ENCODE data around the gene DNAJC15. TPM values are rescaled to one million over a fixed set of nuclear protein-coding genes. Genes with fewer than 3 reads are reported as not detected.

DNAJC15 gene
- total and polyA plus RNA-seq, 2 experiments from 2014 or later = 1.0 to 5.2 TPM

DNA sequence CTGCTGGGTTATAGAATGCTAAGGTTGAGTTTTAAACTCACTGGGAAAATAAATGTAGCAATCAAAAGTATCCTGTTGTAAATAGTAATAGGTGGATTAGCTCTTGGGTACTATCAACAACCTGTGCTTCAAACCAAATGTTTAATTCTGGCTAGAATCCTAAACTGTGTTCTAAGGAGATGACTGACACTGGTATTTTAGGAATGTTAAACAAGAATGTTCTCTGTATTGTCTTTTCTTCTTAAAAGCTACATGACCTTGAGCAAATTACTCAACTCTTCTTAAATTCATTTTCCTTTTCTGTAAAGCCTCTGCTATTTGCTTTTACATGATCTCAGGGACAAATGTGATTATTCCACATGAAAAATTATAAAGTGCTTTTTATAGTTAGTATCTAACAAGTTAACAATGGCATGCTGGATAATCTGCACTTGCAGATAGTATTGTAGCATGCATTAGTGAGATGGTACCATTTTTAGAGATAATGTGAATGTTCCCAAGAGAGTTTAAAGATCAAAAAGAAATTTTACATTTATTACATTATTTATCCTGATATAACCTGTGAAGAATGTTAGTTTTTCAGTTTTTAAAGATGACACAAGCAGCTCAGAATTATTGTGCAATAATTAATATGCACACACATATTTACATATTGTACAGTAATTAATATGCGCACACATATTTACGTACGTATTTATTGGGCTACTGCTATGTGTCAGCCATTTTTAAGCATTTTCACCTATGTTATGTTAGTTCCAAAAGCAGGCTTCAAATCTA is 17.7 kb upstream of the DNAJC15 start:
- Histone ChIP-seq H3K36me3 (no peaks in the 10 kb centered on the region), H3K27ac (peak overlapping the region; percentile 80), H3K4me3 (no peak overlapping the region), H3K9me3 (ENCODE audit: low read depth) (no peaks in the 10 kb centered on the region), H3K4me1 (ENCODE audit: low read depth) (peaks cover 9% of the 10 kb centered on the region), H3K27me3 (no peaks in the 10 kb centered on the region)
- DNase-seq (ENCODE audit: low read depth in 1 of 2, low spot score in 1 of 2) = peak; percentile 36 to 71
- TF ChIP-seq, protein P1, sequence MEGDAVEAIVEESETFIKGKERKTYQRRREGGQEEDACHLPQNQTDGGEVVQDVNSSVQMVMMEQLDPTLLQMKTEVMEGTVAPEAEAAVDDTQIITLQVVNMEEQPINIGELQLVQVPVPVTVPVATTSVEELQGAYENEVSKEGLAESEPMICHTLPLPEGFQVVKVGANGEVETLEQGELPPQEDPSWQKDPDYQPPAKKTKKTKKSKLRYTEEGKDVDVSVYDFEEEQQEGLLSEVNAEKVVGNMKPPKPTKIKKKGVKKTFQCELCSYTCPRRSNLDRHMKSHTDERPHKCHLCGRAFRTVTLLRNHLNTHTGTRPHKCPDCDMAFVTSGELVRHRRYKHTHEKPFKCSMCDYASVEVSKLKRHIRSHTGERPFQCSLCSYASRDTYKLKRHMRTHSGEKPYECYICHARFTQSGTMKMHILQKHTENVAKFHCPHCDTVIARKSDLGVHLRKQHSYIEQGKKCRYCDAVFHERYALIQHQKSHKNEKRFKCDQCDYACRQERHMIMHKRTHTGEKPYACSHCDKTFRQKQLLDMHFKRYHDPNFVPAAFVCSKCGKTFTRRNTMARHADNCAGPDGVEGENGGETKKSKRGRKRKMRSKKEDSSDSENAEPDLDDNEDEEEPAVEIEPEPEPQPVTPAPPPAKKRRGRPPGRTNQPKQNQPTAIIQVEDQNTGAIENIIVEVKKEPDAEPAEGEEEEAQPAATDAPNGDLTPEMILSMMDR (IDR thresholded peaks at IDR 0.05; ENCODE audit: low read depth, low read length) = no peak

DNA sequence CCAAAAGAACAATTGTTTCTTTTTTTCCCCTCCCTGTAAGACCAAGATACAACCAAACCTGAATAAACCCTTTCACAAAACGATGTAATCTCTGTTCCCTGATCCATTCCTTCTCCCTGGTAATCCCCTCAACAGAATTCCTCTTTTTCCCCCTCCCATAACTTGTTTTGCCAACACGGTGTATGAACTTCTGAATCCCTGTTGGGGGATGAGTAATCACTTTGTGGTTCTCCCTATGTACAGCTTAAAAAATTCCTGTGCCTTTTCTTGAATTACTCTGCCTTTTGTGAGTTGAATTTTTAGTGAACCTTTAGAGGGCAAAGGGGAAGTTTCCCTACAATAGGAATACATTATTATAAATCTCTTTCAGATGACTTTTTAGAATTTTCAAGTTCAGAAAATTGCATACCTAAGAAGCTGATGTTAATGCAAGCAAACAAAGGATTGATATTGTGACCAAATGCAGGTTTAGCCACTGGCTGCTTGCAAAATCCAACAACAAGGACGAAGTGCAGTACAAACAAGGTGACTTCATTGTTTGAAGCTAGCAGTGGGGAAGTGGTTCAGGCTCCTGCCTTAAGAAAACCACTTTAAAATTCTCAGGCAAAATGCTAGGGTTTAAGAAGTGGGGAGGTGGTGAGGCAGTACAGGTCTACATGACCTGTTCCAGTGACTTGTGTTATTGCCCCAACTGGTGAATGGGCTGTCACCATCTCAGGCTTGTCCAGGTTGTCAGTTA is 16.3 kb upstream of the DNAJC15 start:
- Histone ChIP-seq H3K9me3 (ENCODE audit: low read depth) (no peaks in the 10 kb centered on the region), H3K27me3 (no peaks in the 10 kb centered on the region), H3K27ac (peak overlapping the region; percentile 7), H3K4me1 (ENCODE audit: low read depth) (peaks cover 9% of the 10 kb centered on the region), H3K36me3 (no peaks in the 10 kb centered on the region), H3K4me3 (no peak overlapping the region)
- DNase-seq (ENCODE audit: low read depth in 1 of 2, low spot score in 1 of 2) = peak in 1 of 2 donors; percentile 58
- TF ChIP-seq, protein P1 (IDR thresholded peaks at IDR 0.05; ENCODE audit: low read depth, low read length) = no peak

DNA sequence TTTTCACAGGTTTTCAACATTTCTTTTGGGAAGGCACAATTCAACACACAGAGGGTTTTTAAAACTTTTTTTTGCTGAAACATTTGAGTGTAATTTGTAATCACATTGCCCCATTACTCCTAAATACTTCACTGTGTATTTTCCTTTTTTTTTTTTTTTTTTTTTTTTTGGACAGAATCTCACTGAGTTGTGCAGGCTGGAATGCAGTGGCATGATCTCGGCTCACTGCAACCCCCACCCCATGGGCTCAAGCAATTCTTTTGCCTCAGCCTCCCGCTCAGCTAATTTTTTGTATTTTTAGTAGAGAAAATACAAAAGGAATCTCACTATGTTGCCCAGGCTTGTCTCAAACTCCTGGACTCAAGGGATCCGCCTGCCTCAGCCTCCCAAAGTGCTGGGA is 14.8 kb upstream of the DNAJC15 start:
- Histone ChIP-seq H3K9me3 (ENCODE audit: low read depth) (no peaks in the 10 kb centered on the region), H3K4me3 (no peak overlapping the region), H3K27ac (no peak overlapping the region), H3K36me3 (no peaks in the 10 kb centered on the region), H3K27me3 (no peaks in the 10 kb centered on the region), H3K4me1 (ENCODE audit: low read depth) (peaks cover 9% of the 10 kb centered on the region)
- no peak for DNase-seq (ENCODE audit: low read depth in 1 of 2, low spot score in 1 of 2)
- TF ChIP-seq, protein P1 (IDR thresholded peaks at IDR 0.05; ENCODE audit: low read depth, low read length) = no peak

DNA sequence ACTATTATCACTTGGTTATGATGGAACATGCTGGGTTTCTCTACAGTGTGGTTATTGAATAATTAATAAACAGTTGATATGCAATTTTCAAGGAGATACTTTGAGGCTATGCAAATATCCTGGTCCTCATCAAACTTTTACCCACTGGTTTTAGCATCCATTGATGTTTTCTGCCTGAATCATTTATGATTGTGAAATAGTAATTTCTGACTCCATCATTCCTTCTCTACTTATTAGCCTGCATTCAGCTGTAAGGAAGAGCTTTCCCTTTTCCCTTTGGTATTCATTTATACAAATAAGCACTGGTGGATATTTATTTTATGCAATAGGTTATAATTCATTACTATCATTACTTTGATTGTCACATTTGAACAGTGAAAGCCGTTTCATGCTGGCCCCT is 13.9 kb upstream of the DNAJC15 start:
- TF ChIP-seq, protein P1 (IDR thresholded peaks at IDR 0.05; ENCODE audit: low read depth, low read length) = no peak
- peak in 1 of 2 donors; percentile 46 for DNase-seq (ENCODE audit: low read depth in 1 of 2, low spot score in 1 of 2)
- Histone ChIP-seq H3K4me3 (no peak overlapping the region), H3K27me3 (no peaks in the 10 kb centered on the region), H3K27ac (no peak overlapping the region), H3K36me3 (no peaks in the 10 kb centered on the region), H3K4me1 (ENCODE audit: low read depth) (peaks cover 9% of the 10 kb centered on the region), H3K9me3 (ENCODE audit: low read depth) (no peaks in the 10 kb centered on the region)

DNA sequence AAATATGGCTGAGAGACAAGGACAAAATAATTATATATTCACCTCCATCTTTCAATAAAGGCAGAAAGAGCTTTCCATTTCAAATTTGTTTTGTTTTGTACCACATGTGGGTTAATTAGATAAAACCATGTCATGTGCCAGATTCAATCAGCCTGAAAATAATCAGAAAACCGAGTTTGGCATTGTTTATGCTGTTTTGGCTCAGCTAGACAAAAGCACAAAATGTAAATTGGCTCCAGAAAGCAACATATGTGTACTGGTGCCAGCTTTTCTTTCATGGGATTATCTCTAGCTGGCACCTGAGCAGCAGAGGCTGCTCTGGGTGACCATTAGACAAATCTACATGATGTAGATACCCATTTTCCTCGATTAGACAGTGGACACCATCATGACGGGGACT is 9.2 kb upstream of the DNAJC15 start:
- Histone ChIP-seq H3K4me3 (no peak overlapping the region), H3K27ac (no peak overlapping the region), H3K27me3 (no peaks in the 10 kb centered on the region), H3K4me1 (ENCODE audit: low read depth) (no peaks in the 10 kb centered on the region), H3K9me3 (ENCODE audit: low read depth) (no peaks in the 10 kb centered on the region), H3K36me3 (no peaks in the 10 kb centered on the region)
- no peak for DNase-seq (ENCODE audit: low read depth in 1 of 2, low spot score in 1 of 2)
- TF ChIP-seq, protein P1 (IDR thresholded peaks at IDR 0.05; ENCODE audit: low read depth, low read length) = no peak

Data from cardiac muscle cell (in vitro differentiated cells and primary cell).